CD14-positive monocyte (primary cell): ENCODE data around the gene UGT2A2. TPM values are rescaled to one million over a fixed set of nuclear protein-coding genes. Genes with fewer than 3 reads are reported as not detected.

Experiments
- DNase-seq, 3 donors: peaks; one replicate each; pipeline ENCODE4 v3.0.0-alpha.2; 2011 to 2022
- H2AFZ ChIP-seq: 2 replicates; pipeline ENCODE4 v1.6.0; 2012; ENCODE audit warnings: mild to moderate bottlenecking, low read depth, low read length, inconsistent platforms; ENCODE audit not compliant: insufficient read depth, poor library complexity, severe bottlenecking
- H3K27ac ChIP-seq, 2 donors: 1 replicate in 1 of 2; 2 replicates in 1 of 2; pipeline ENCODE4 v1.5.1; 2012 to 2013; ENCODE audit warnings: low read length in 2 of 2, control low read depth in 1 of 2, inconsistent platforms in 1 of 2, low read depth in 1 of 2, mild to moderate bottlenecking in 1 of 2
- H3K27me3 ChIP-seq, 2 donors: one replicate each; pipeline versions ENCODE4 v1.6.0 to v1.6.1; 2011 to 2013; ENCODE audit warnings: low read length in 2 of 2; ENCODE audit not compliant: control insufficient read depth in 2 of 2, insufficient read depth in 2 of 2
- H3K36me3 ChIP-seq, 2 donors: replicated peaks in 1 of 2; 1 replicate in 1 of 2; 2 replicates in 1 of 2; pipeline versions ENCODE4 v1.5.1 to v1.6.1; 2012 to 2013; ENCODE audit warnings: low read length in 2 of 2, control low read depth in 1 of 2, inconsistent platforms in 1 of 2, mild to moderate bottlenecking in 1 of 2; ENCODE audit not compliant: insufficient read depth in 2 of 2, control insufficient read depth in 1 of 2
- H3K4me1 ChIP-seq, 2 donors: 1 replicate in 1 of 2; 2 replicates in 1 of 2; pipeline versions ENCODE4 v1.5.1 to v1.6.1; 2012 to 2013; ENCODE audit warnings: low read length in 2 of 2, control low read depth in 1 of 2, inconsistent platforms in 1 of 2, mild to moderate bottlenecking in 1 of 2, moderate library complexity in 1 of 2; ENCODE audit not compliant: insufficient read depth in 2 of 2, control insufficient read depth in 1 of 2
- H3K4me2 ChIP-seq: replicated peaks from 2 replicates; pipeline ENCODE3; 2012; ENCODE audit warnings: low read length, moderate library complexity, mild to moderate bottlenecking; ENCODE audit not compliant: poor library complexity, severe bottlenecking; ENCODE audit errors: extremely low read depth
- H3K4me3 ChIP-seq, 3 experiments: fragments of 200-600 bp in 1 of 3; sonication (generic) in 1 of 3; replicated peaks in 1 of 3; 1 replicate in 2 of 3; 2 replicates in 1 of 3; pipeline ENCODE4 v1.5.1; 2011 to 2013; ENCODE audit warnings: low read length in 3 of 3, mild to moderate bottlenecking in 3 of 3, control low read depth in 2 of 3, low read depth in 2 of 3, inconsistent platforms in 1 of 3, moderate library complexity in 1 of 3
- H3K79me2 ChIP-seq: 2 replicates; pipeline ENCODE4 v1.6.0; 2012; ENCODE audit warnings: mild to moderate bottlenecking, control low read depth, inconsistent platforms, low read length, moderate library complexity; ENCODE audit not compliant: insufficient read depth
- H3K9ac ChIP-seq: 2 replicates; pipeline ENCODE4 v1.6.0; 2017; ENCODE audit warnings: low read length, mild to moderate bottlenecking; ENCODE audit not compliant: insufficient read depth, poor library complexity, severe bottlenecking
- H3K9me3 ChIP-seq, 2 donors: replicated peaks in 1 of 2; 1 replicate in 1 of 2; 2 replicates in 1 of 2; pipeline versions ENCODE4 v1.5.1 to v1.6.1; 2012 to 2013; ENCODE audit warnings: low read length in 2 of 2, control low read depth in 1 of 2; ENCODE audit not compliant: control insufficient read depth in 1 of 2, insufficient read depth in 1 of 2
- H4K20me1 ChIP-seq: 2 replicates; pipeline ENCODE4 v1.6.0; 2012; ENCODE audit warnings: mild to moderate bottlenecking, low read length, control low read depth, moderate library complexity; ENCODE audit not compliant: insufficient read depth
- H3K27ac Mint-ChIP-seq, 7 donors: one replicate each; pipeline ENCODE4 v1.8.0; 2020; ENCODE audit warnings: mild to moderate bottlenecking in 7 of 7, mixed read lengths in 7 of 7, moderate library complexity in 6 of 7, inconsistent platforms in 2 of 7
- H3K27me3 Mint-ChIP-seq, 3 donors: one replicate each; pipeline ENCODE4 v1.8.0; 2021 to 2022; ENCODE audit warnings: low read depth in 3 of 3, mild to moderate bottlenecking in 3 of 3, mixed read lengths in 3 of 3, moderate library complexity in 3 of 3, inconsistent platforms in 1 of 3
- H3K36me3 Mint-ChIP-seq, 2 donors: one replicate each; pipeline ENCODE4 v1.8.0; 2020; ENCODE audit warnings: mixed read lengths in 2 of 2, inconsistent platforms in 1 of 2, mild to moderate bottlenecking in 1 of 2
- H3K4me1 Mint-ChIP-seq: one replicate; pipeline ENCODE4 v1.8.0; 2020; ENCODE audit warnings: mild to moderate bottlenecking, mixed read lengths
- H3K4me3 Mint-ChIP-seq, 2 donors: one replicate each; pipeline ENCODE4 v1.8.0; 2020; ENCODE audit warnings: mild to moderate bottlenecking in 2 of 2, mixed read lengths in 2 of 2, moderate library complexity in 1 of 2
- H3K9me3 Mint-ChIP-seq, 7 donors: one replicate each; pipeline ENCODE4 v1.8.0; 2020 to 2022; ENCODE audit warnings: mixed read lengths in 7 of 7, mild to moderate bottlenecking in 6 of 7, moderate library complexity in 6 of 7, inconsistent platforms in 2 of 7
- CTCF ChIP-seq: fragments of 200-600 bp; IDR thresholded peaks from one replicate; pipeline ENCODE4 v1.8.0; 2022; ENCODE audit warnings: antibody characterized with exemption, mild to moderate bottlenecking
- WGBS: methylation state at CpG from one replicate; pipeline ENCODE4 v1.1.5; 2013; ENCODE audit warnings: missing lambda C conversion rate; ENCODE audit not compliant: insufficient coverage; 5-methylcytosine and 5-hydroxymethylcytosine counted together
- intact Hi-C, 2 donors: fragments of 100-400 bp; cut with micrococcal nuclease; formaldehyde crosslinking; loops; one replicate each; pipeline versions ENCODE4 v1.15.0 to v1.15.1; 2023
- polyA plus RNA-seq, 3 donors: library from polyadenylated mRNA; depleted of rRNA in 1 of 3; unstranded in 2 of 3; stranded (reverse) in 1 of 3; fragments of 300-500 nt in 2 of 3; fragments of >200 nt in 1 of 3; fragmentation: Illumina TruSeq in 2 of 3; gene quantifications; 1 replicate in 2 of 3; 2 replicates in 1 of 3; pipeline ENCODE4 v1.2.3, GENCODE V29; 2012 to 2021
- small RNA-seq: library from RNA; depleted of rRNA; stranded (forward); fragments of <200 nt; gene quantifications from one replicate; pipeline ENCODE3, GENCODE V24; 2012; ENCODE audit warnings: low read depth; ENCODE audit not compliant: insufficient read length

Gene UGT2A2
- polyA plus RNA-seq, 3 donors: not detected

DNA sequence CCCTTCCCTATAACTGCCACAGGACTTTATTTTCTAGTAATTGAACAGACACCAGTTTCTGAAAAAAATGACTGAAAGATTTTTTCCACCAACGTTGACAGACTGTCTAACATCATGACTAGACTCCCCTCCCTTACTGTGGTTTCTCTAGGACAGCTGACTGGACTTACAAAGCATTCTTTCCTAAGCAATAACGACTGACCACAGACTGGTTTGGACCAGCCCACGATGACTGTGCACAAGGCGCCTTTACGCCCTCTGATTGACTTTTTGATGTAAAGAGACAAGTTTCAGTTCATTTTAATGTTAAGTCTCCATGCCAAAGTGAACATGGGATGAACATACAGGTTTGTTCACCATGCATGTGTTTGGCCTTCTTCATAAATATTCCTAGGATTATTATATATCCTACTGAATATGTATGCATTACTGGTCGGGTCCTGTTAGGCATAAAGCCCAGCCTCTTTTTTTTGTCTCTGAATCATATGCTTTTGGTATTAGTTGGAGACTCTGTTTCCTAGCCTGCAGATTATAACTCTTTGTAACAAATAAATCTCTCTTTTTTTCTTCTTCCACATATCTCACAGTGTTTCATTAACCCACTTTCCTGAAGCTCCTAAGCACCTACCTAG is 93.2 kb downstream of the UGT2A2 start:
- H3K27me3 Mint-ChIP-seq: no peaks in the 10 kb centered on the region
- H3K9ac ChIP-seq: no peak overlapping the region
- H2AFZ ChIP-seq: no peak overlapping the region
- no peaks in the 10 kb centered on the region for H3K36me3 ChIP-seq
- no peaks in the 10 kb centered on the region for H3K9me3 ChIP-seq
- no peak overlapping the region for H3K4me3 ChIP-seq
- H3K4me2 ChIP-seq: no peak overlapping the region
- DNase-seq: no peak
- no peaks in the 10 kb centered on the region for H3K4me1 Mint-ChIP-seq
- WGBS: 43% methylated on average over 3 of the region's 6 CpGs
- H3K79me2 ChIP-seq: no peaks in the 10 kb centered on the region
- TF ChIP-seq CTCF: no peak
- no peaks in the 10 kb centered on the region for H3K27me3 ChIP-seq
- H4K20me1 ChIP-seq: no peaks in the 10 kb centered on the region
- no peak overlapping the region for H3K4me3 Mint-ChIP-seq
- H3K4me1 ChIP-seq: no peaks in the 10 kb centered on the region
- H3K27ac ChIP-seq: no peak overlapping the region
- no peak overlapping the region for H3K27ac Mint-ChIP-seq
- intact Hi-C loops: no loop called here
- peaks cover 0 to 13% (median 0%) of the 10 kb centered on the region in 7 donors for H3K9me3 Mint-ChIP-seq
- H3K36me3 Mint-ChIP-seq: no peaks in the 10 kb centered on the region

Small RNA genes lying within 50 kb of the gene (small RNA-seq; reads per million reads assigned to genes)
- gene UGT2A2: not detected

Other genes starting within 250 kb of the UGT2A2 start
- gene UGT2B4, start 143.7 kb downstream of the UGT2A2 start, polyA plus RNA-seq: not detected
- gene UGT2A1, start 13.6 kb upstream of the UGT2A2 start, polyA plus RNA-seq: not detected
- gene SULT1B1, start 121.0 kb upstream of the UGT2A2 start, polyA plus RNA-seq: 10 to 100 TPM in 2 of 3 donors, 1 to 10 TPM in 1; 3.4 to 15.6 (median 11.2) TPM
- gene SULT1E1, start 220.5 kb upstream of the UGT2A2 start, polyA plus RNA-seq: not detected